Activated B cell treated with CpG ODN at 0.5 μM for 24 hours (primary cell): Measurements from ENCODE around the gene ZNF394. TPM values are rescaled to one million over a fixed set of nuclear protein-coding genes. Genes with fewer than 3 reads are reported as not detected.

Experiments used
- ATAC-seq: fragments of 200-7000 bp; cut with Tn5 transposase; one replicate; pipeline ENCODE4 v1.10.0; 2021; ENCODE audit warnings: low read depth, mild to moderate bottlenecking, moderate library complexity
- CTCF ChIA-PET: fragments of 350-600 bp; sonication (Branson Sonifier 250); formaldehyde crosslinking; loops from one replicate; lab custom pipeline; 2021; ENCODE audit warnings: antibody characterized with exemption; lab: Charles Lee
- POLR2A ChIA-PET: fragments of 350-600 bp; sonication (Branson Sonifier 250); formaldehyde crosslinking; loops from one replicate; lab custom pipeline; 2021; ENCODE audit warnings: antibody characterized with exemption; lab: Charles Lee
- DNase-seq: peaks from one replicate; pipeline ENCODE4 v3.0.0; 2022
- H3K27ac Mint-ChIP-seq: one replicate; pipeline ENCODE4 v1.8.0; 2020; ENCODE audit warnings: mixed read lengths
- H3K27me3 Mint-ChIP-seq: one replicate; pipeline ENCODE4 v1.8.0; 2021; ENCODE audit warnings: mixed read lengths
- H3K36me3 Mint-ChIP-seq: one replicate; pipeline ENCODE4 v1.8.0; 2021; ENCODE audit warnings: low read depth, mixed read lengths
- H3K4me1 Mint-ChIP-seq: one replicate; pipeline ENCODE4 v1.8.0; 2021; ENCODE audit warnings: mixed read lengths
- H3K4me3 Mint-ChIP-seq: one replicate; pipeline ENCODE4 v1.8.0; 2020; ENCODE audit warnings: mild to moderate bottlenecking, mixed read lengths
- H3K9me3 Mint-ChIP-seq: one replicate; pipeline ENCODE4 v1.8.0; 2020; ENCODE audit warnings: mixed read lengths
- intact Hi-C: fragments of 100-400 bp; cut with micrococcal nuclease; formaldehyde crosslinking; loops from one replicate; pipeline ENCODE4 v1.15.1; 2024
- total RNA-seq: library from RNA; stranded (reverse); gene quantifications from 2 replicates; pipeline ENCODE4 v1.2.3, GENCODE V29; 2022
- TF ChIP-seq, protein P1 (sequence below): fragments of 200-600 bp; IDR thresholded peaks from one replicate; pipeline ENCODE4 v1.8.0; 2022; ENCODE audit warnings: antibody characterized with exemption, mild to moderate bottlenecking

The ZNF394 gene
- total RNA-seq, 1 donor from 2014 or later = 61.7 TPM

DNA sequence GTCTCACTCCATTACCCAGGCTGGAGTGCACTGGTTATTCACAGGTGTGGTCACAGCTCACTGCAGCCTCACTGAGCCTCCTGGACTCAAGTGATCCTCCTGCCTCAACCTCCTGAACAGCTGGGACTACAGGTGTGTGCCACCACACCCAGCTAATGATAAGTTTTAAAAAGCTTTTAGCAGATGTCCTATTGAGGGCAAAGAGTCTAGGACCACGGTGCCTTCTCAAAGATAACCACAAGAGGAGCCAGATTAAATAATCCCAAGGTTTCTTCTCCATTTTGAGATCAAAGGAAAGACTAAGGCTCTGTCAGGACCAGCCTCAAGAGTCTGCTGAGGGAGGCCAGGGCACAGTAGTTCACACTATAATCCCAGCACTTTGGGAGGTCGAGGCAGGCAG lies 38.9 kb downstream of the ZNF394 start:
- ATAC-seq (no peak), DNase-seq (no peak)
- TF ChIP-seq, protein P1, sequence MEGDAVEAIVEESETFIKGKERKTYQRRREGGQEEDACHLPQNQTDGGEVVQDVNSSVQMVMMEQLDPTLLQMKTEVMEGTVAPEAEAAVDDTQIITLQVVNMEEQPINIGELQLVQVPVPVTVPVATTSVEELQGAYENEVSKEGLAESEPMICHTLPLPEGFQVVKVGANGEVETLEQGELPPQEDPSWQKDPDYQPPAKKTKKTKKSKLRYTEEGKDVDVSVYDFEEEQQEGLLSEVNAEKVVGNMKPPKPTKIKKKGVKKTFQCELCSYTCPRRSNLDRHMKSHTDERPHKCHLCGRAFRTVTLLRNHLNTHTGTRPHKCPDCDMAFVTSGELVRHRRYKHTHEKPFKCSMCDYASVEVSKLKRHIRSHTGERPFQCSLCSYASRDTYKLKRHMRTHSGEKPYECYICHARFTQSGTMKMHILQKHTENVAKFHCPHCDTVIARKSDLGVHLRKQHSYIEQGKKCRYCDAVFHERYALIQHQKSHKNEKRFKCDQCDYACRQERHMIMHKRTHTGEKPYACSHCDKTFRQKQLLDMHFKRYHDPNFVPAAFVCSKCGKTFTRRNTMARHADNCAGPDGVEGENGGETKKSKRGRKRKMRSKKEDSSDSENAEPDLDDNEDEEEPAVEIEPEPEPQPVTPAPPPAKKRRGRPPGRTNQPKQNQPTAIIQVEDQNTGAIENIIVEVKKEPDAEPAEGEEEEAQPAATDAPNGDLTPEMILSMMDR = no peak
- no peak overlapping the region for H3K4me3 Mint-ChIP-seq
- peaks cover 39% of the 10 kb centered on the region for H3K4me1 Mint-ChIP-seq
- intact Hi-C loops = no loop called here
- no peaks in the 10 kb centered on the region for H3K9me3 Mint-ChIP-seq
- peaks cover 62% of the 10 kb centered on the region for H3K36me3 Mint-ChIP-seq
- ChIA-PET CTCF (no interaction called here), POLR2A (no interaction called here)
- H3K27ac Mint-ChIP-seq = no peak overlapping the region
- no peaks in the 10 kb centered on the region for H3K27me3 Mint-ChIP-seq

DNA sequence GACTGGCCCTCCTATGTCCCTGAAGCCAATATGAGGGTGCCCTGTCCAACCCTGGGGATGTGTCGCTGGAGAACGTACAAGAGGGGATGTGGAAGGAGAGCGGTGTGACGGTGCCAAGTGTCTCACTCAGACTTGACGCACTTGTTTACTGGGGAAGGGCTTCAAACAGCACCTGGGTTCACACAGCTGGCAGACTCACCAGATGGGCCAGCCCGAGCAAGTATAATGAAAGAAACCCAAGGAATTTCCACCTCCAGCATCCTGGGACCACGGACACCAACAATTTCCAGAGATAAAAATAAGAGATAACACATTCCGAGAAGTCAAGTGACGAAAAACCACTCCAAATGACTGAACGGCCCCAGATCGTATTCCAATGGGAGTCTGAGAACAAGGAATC lies 39.4 kb downstream of the ZNF394 start:
- DNase-seq (no peak), ATAC-seq (no peak)
- ChIA-PET CTCF (no interaction called here), POLR2A (no interaction called here)
- TF ChIP-seq, protein P1 = no peak
- Mint-ChIP-seq H3K36me3 (peaks cover 64% of the 10 kb centered on the region), H3K9me3 (no peaks in the 10 kb centered on the region), H3K27ac (no peak overlapping the region), H3K4me3 (no peak overlapping the region), H3K27me3 (no peaks in the 10 kb centered on the region), H3K4me1 (peaks cover 36% of the 10 kb centered on the region)
- intact Hi-C loops = no loop called here

DNA sequence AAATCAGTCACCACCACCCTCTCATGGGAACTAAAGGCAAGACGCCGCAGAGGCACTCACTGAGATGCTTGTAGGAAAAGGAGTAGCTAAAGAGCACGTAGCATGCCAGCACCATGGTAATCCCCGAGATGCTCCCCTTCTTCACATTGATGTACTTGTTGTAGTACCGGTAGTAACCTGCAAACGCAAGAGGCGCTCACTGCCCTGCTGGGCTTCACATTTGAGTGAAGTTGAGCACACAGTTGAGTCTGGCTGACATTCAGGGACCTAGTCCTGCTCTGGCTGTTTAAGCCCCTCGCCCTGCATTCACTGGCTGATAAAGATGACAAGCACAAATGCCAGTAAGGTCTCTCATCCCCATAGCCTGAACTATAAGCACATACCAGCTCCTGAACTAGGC lies 41.0 kb downstream of the ZNF394 start:
- CTCF ChIA-PET = no interaction called here
- DNase-seq (no peak), ATAC-seq (peak; percentile 42)
- H3K4me1 Mint-ChIP-seq = peaks cover 22% of the 10 kb centered on the region
- H3K27ac Mint-ChIP-seq = no peak overlapping the region
- TF ChIP-seq, protein P1 = no peak
- intact Hi-C loops = no loop called here
- H3K36me3 Mint-ChIP-seq = peaks cover 76% of the 10 kb centered on the region
- no peaks in the 10 kb centered on the region for H3K9me3 Mint-ChIP-seq
- H3K4me3 Mint-ChIP-seq = no peak overlapping the region
- POLR2A ChIA-PET = interaction anchor here (1.3 kb wide), 1 partner anchor 50 kb away, joined by 3 read pairs; the partner anchor contains the start of gene BUD31
- H3K27me3 Mint-ChIP-seq = no peaks in the 10 kb centered on the region

DNA sequence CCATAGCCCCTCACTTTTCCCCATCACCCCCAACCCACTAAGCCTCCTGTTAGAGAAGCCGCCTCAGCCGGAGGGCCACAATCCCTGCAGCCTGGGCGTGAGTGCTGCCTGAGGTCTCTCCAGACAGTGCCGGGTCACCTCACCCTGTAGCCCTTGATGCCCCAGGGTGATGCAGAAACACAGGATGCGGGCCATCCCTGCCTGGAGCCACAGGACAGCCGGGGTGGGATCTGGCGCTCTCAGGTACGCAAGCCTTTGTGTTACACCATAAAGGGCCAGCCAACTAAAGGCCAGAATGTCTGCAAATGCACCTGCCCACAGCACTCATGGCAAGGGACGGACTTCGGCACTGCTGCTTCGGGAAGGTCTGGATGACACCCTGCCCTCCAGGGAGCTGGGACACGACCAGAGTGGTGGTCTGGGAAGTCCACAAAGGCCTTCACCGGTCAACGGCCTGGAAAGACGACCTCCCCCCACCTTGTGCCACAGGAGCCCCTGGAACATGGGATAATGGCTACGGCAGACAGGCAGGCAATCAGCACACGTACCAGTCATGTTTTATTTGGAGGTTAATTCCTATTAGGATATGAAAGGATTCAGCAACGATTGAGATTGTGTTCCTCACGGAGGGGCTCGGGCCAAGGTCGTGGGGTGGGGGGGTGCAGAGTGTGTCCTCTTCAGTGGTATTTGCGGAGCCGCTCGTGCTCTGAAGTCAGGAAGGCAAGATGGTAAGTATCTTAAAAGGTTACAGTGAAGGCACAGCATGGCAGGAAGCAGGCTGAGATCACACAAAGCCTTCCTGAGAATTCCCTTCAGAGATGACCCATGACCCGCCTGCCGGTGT lies 42.2 kb downstream of the ZNF394 start:
- Mint-ChIP-seq H3K4me1 (peaks cover 15% of the 10 kb centered on the region), H3K27me3 (no peaks in the 10 kb centered on the region), H3K27ac (no peak overlapping the region), H3K36me3 (peaks cover 81% of the 10 kb centered on the region), H3K4me3 (no peak overlapping the region), H3K9me3 (no peaks in the 10 kb centered on the region)
- intact Hi-C loops = no loop called here
- TF ChIP-seq, protein P1 = no peak
- ATAC-seq (no peak), DNase-seq (no peak)
- CTCF ChIA-PET = interaction anchor here (0.6 kb wide), 1 partner anchor 597 kb away, joined by 4 read pairs; no protein-coding TSS in a partner anchor
- POLR2A ChIA-PET = no interaction called here

DNA sequence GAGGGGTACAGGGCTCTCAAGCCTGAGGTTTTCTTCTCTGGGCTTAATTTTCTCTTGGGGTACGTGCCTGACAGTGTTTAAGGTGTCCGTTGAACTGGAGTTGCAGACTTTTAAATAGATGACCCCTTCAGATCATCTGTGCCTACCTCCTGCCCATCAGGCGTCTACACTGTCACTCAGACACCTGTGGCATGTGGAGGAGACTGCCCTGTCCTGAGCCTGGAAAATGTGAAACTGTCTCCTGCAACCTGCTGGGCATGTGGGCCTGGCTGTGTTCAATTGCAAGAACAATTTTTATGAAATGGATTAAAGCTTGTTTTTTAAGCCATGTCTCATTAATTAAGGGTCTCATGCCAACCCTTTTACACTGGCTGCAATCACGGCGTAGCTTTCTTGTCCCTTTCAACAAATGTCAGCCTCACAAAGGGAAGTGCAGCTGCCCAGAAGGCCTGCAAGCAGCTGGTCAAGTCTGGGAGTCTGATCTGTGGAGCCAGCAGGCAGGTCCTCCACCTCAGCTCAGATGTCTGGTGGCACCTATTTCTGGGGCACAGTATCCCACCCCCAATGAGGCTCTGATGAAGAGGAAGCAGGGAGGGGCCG lies 42.9 kb downstream of the ZNF394 start:
- peaks cover 85% of the 10 kb centered on the region for H3K36me3 Mint-ChIP-seq
- POLR2A ChIA-PET = no interaction called here
- DNase-seq (no peak), ATAC-seq (no peak)
- intact Hi-C loops = no loop called here
- TF ChIP-seq, protein P1 = no peak
- H3K4me1 Mint-ChIP-seq = peaks cover 11% of the 10 kb centered on the region
- H3K27me3 Mint-ChIP-seq = no peaks in the 10 kb centered on the region
- H3K9me3 Mint-ChIP-seq = no peaks in the 10 kb centered on the region
- no peak overlapping the region for H3K27ac Mint-ChIP-seq
- no peak overlapping the region for H3K4me3 Mint-ChIP-seq
- CTCF ChIA-PET = interaction anchor here (0.6 kb wide), 1 partner anchor 598 kb away, joined by 4 read pairs; no protein-coding TSS in a partner anchor
